Measurements from ENCODE around the gene MBD1. TPM values are rescaled to one million over a fixed set of nuclear protein-coding genes. Genes with fewer than 3 reads are reported as not detected.
"Not testable (repeated sequence)": the region's sequence is repeated elsewhere in the genome, so short reads cannot be mapped to it uniquely, and the experiment has no call there.

Gene MBD1
- total RNA-seq, 2 donors from 2014 or later, result 65.4 to 121 TPM

GRCh38 chr18:50247561-50247960, 33.8 kb downstream of the MBD1 start:
- Histone ChIP-seq H3K4me3 (no peak overlapping the region), H3K9me3 (no peaks in the 10 kb centered on the region), H3K27me3 (replicated peaks; ENCODE audit: insufficient read depth) (no peaks in the 10 kb centered on the region), H3K4me1 (replicated peaks) (no peaks in the 10 kb centered on the region), H3K27ac (no peak overlapping the region), H3K36me3 (no peaks in the 10 kb centered on the region)
- no peak for TF ChIP-seq POLR2AphosphoS5 (IDR thresholded peaks at IDR 0.05)
- TF ChIP-seq POLR2A (IDR thresholded peaks at IDR 0.05), result no peak
- TF ChIP-seq CTCF (IDR thresholded peaks at IDR 0.05), result no peak
- intact Hi-C loops (cut with DNase I), result no loop called here
- no peak for DNase-seq (ENCODE audit: low spot score)

- DNase-seq (ENCODE audit: low spot score); H3K36me3 ChIP-seq; H3K27me3 ChIP-seq (replicated peaks; ENCODE audit: insufficient read depth); H3K4me3 ChIP-seq; H3K4me1 ChIP-seq (replicated peaks); H3K9me3 ChIP-seq; intact Hi-C loops (cut with DNase I); H3K27ac ChIP-seq: not testable (repeated sequence)
- WGBS, result 71% methylated on average over 8 of the region's 8 CpGs
These were observed 39.6 kb downstream of the MBD1 start for GRCh38 chr18:50241768-50242167.

- Histone ChIP-seq H3K4me1 (replicated peaks) (no peaks in the 10 kb centered on the region), H3K4me3 (no peak overlapping the region), H3K27me3 (replicated peaks; ENCODE audit: insufficient read depth) (no peaks in the 10 kb centered on the region), H3K36me3 (no peaks in the 10 kb centered on the region), H3K27ac (no peak overlapping the region), H3K9me3 (no peaks in the 10 kb centered on the region)
- intact Hi-C loops (cut with DNase I), result no loop called here
- TF ChIP-seq POLR2A (IDR thresholded peaks at IDR 0.05), result no peak
- TF ChIP-seq CTCF (IDR thresholded peaks at IDR 0.05), result no peak
- no peak for TF ChIP-seq POLR2AphosphoS5 (IDR thresholded peaks at IDR 0.05)
- no peak for DNase-seq (ENCODE audit: low spot score)
- WGBS, result 92% methylated on average over 3 of the region's 3 CpGs
These were observed 41.2 kb downstream of the MBD1 start for GRCh38 chr18:50240080-50240563.

- TF ChIP-seq POLR2A (IDR thresholded peaks at IDR 0.05) (no peak), POLR2AphosphoS5 (IDR thresholded peaks at IDR 0.05) (no peak), CTCF (IDR thresholded peaks at IDR 0.05) (no peak)
- no peak for DNase-seq (ENCODE audit: low spot score)
- H3K4me1 ChIP-seq (replicated peaks), result no peaks in the 10 kb centered on the region
- intact Hi-C loops (cut with DNase I), result no loop called here
- no peak overlapping the region for H3K4me3 ChIP-seq
- H3K27me3 ChIP-seq (replicated peaks; ENCODE audit: insufficient read depth), result no peaks in the 10 kb centered on the region
- H3K36me3 ChIP-seq, result no peaks in the 10 kb centered on the region
- no peak overlapping the region for H3K27ac ChIP-seq
- no peaks in the 10 kb centered on the region for H3K9me3 ChIP-seq
- WGBS, result 73% methylated on average over 2 of the region's 2 CpGs
These were observed 48.9 kb downstream of the MBD1 start for GRCh38 chr18:50232419-50232818.

- Histone ChIP-seq H3K4me3 (no peak overlapping the region), H3K4me1 (replicated peaks) (no peaks in the 10 kb centered on the region), H3K9me3 (no peaks in the 10 kb centered on the region), H3K27ac (no peak overlapping the region), H3K27me3 (replicated peaks; ENCODE audit: insufficient read depth) (no peaks in the 10 kb centered on the region), H3K36me3 (no peaks in the 10 kb centered on the region)
- DNase-seq (ENCODE audit: low spot score), result no peak
- 89% methylated on average over 4 of the region's 4 CpGs for WGBS
- TF ChIP-seq POLR2A (IDR thresholded peaks at IDR 0.05) (no peak), CTCF (IDR thresholded peaks at IDR 0.05) (no peak), POLR2AphosphoS5 (IDR thresholded peaks at IDR 0.05) (no peak)
- intact Hi-C loops (cut with DNase I), result no loop called here
These were observed 49.7 kb downstream of the MBD1 start for GRCh38 chr18:50231621-50232020.

GRCh38 chr18:50220249-50220648, 61.1 kb downstream of the MBD1 start:
- H3K27ac ChIP-seq; H3K27me3 ChIP-seq (replicated peaks; ENCODE audit: insufficient read depth); H3K36me3 ChIP-seq; H3K4me1 ChIP-seq (replicated peaks); intact Hi-C loops (cut with DNase I); DNase-seq (ENCODE audit: low spot score); H3K9me3 ChIP-seq; H3K4me3 ChIP-seq: not testable (repeated sequence)
- 91% methylated on average over 4 of the region's 4 CpGs for WGBS

Small RNA genes within 50 kb of the gene (small RNA-seq; reads per million reads assigned to genes)
- 0.28 to 1.5 reads per million in 2 donors for gene RNA5SP458

Other genes with a start within 250 kb of the MBD1 start
- 10 to 100 TPM; 28.5 to 31.1 TPM for gene MYO5B, start 86.4 kb downstream of the MBD1 start, total RNA-seq
- gene CFAP53, start 15.0 kb downstream of the MBD1 start, total RNA-seq, result 1 to 10 TPM in 1 of 2 donors, under 1 TPM in 1; 0.59 to 4.7 TPM
- gene CXXC1, start 6.2 kb upstream of the MBD1 start, total RNA-seq, result 10 to 100 TPM; 61.9 to 87.4 TPM
- gene SKA1, start 93.5 kb upstream of the MBD1 start, total RNA-seq, result 1 to 10 TPM; 2.6 to 2.7 TPM